ENCODE results near the gene KRTAP10-10. TPM values are rescaled to one million over a fixed set of nuclear protein-coding genes. Genes with fewer than 3 reads are reported as not detected.
A peak's percentile ranks its signal among the peaks of the same experiment; 100 is the strongest.
"Not testable (repeated sequence)": the region's sequence is repeated elsewhere in the genome, so short reads cannot be mapped to it uniquely, and the experiment has no call there.

Gene KRTAP10-10
- total RNA-seq, 2 donors from 2014 or later, result not detected

DNA sequence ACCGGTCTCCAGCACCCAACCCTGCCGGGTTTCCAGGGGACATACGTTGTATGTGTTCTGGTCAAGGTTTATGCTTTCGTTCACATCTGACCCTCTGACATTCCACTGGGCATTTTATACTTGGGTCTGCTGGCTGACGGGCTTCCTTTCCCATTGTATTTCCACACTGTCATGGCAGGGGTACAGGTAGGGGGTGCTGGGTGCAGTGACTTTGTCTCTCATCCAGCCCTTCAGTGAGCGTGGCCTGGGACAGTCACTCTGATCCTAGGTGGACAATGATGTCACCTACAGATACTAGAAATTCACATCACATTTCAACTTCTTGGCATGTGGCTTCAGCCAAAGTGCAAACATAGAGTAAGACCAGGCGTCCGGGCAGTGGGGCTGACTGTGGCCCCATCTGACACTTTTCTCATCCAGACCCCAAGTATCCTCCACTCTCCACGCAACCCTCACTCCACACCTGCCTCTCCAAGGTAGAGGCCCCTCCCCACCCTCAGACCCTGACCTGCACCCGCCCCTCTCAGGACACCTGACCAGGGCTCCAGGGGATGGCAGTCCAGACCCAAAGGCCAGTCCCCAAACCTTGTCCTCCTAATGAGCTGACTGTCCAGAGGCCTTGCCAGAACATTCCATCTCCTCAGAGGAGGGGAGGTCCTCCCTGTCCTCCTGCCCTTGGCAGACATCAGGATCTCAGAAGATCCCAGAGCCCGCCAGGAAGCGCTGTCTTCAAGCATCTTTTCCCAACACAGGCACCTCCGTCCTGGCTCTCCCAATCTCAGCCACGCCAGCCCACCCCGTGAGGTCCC lies 743 bp upstream of the KRTAP10-10 start:
- TF ChIP-seq, protein P1, sequence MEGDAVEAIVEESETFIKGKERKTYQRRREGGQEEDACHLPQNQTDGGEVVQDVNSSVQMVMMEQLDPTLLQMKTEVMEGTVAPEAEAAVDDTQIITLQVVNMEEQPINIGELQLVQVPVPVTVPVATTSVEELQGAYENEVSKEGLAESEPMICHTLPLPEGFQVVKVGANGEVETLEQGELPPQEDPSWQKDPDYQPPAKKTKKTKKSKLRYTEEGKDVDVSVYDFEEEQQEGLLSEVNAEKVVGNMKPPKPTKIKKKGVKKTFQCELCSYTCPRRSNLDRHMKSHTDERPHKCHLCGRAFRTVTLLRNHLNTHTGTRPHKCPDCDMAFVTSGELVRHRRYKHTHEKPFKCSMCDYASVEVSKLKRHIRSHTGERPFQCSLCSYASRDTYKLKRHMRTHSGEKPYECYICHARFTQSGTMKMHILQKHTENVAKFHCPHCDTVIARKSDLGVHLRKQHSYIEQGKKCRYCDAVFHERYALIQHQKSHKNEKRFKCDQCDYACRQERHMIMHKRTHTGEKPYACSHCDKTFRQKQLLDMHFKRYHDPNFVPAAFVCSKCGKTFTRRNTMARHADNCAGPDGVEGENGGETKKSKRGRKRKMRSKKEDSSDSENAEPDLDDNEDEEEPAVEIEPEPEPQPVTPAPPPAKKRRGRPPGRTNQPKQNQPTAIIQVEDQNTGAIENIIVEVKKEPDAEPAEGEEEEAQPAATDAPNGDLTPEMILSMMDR (conservative IDR thresholded peaks at IDR 0.05), result no peak

DNA sequence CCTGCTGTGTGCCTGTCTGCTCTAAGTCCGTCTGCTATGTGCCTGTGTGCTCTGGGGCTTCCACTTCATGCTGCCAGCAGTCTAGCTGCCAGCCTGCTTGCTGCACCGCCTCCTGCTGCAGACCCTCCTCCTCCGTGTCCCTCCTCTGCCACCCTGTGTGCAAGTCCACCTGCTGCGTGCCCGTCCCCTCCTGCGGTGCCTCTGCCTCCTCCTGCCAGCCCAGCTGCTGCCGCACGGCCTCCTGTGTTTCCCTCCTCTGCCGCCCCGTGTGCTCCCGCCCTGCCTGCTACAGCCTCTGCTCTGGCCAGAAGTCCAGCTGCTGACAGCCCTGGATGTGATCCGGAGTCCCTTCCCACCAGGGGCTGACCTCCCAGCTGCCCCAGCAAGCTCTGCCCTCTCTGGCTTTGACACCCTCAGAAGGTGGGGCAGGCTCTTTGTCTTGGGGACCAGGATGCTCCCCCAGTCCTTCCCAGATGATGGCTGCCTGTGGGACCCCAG lies 744 bp downstream of the KRTAP10-10 start:
- not testable (repeated sequence) for H3K4me1 Mint-ChIP-seq; DNase-seq; H3K9me3 ChIP-seq (ENCODE audit: control insufficient read depth, low read length); H3K4me3 ChIP-seq (ENCODE audit: low read length); H3K36me3 ChIP-seq (ENCODE audit: control insufficient read depth, insufficient read depth, low read length); H3K27me3 ChIP-seq (ENCODE audit: control insufficient read depth, insufficient read depth, low read length, poor library complexity, severe bottlenecking); H3K9ac ChIP-seq (ENCODE audit: extremely low read depth, low read length, poor library complexity, severe bottlenecking); H3K4me1 ChIP-seq (ENCODE audit: control insufficient read depth, insufficient read depth, low read length); H3K4me3 Mint-ChIP-seq; H3K36me3 Mint-ChIP-seq (ENCODE audit: low read depth); H3K27ac ChIP-seq (ENCODE audit: low read depth, low read length); H3K27me3 Mint-ChIP-seq (ENCODE audit: insufficient read depth)
- WGBS, 2 experiments (ENCODE audit: insufficient coverage in 1 of 2, insufficient read length in 1 of 2), result 80 to 86% methylated on average over 1 to 10 of the region's 12 CpGs
- Mint-ChIP-seq H3K9me3 (peaks cover 17% of the 10 kb centered on the region), H3K27ac (peak overlapping the region; percentile 15)

More for the DNA sequence above, 743 bp upstream of the KRTAP10-10 start:
- Mint-ChIP-seq H3K27me3 (ENCODE audit: insufficient read depth) (peaks cover 2% of the 10 kb centered on the region), H3K4me3 (no peak overlapping the region), H3K27ac (no peak overlapping the region), H3K36me3 (ENCODE audit: low read depth) (peaks cover 3% of the 10 kb centered on the region), H3K9me3 (peaks cover 21% of the 10 kb centered on the region), H3K4me1 (peaks cover 2% of the 10 kb centered on the region)
- Histone ChIP-seq H3K4me1 (ENCODE audit: control insufficient read depth, insufficient read depth, low read length) (no peaks in the 10 kb centered on the region), H3K27me3 (ENCODE audit: control insufficient read depth, insufficient read depth, low read length, poor library complexity, severe bottlenecking) (no peaks in the 10 kb centered on the region), H3K27ac (ENCODE audit: low read depth, low read length) (no peak overlapping the region), H3K9ac (ENCODE audit: extremely low read depth, low read length, poor library complexity, severe bottlenecking) (no peak overlapping the region), H3K9me3 (ENCODE audit: control insufficient read depth, low read length) (peaks cover 11% of the 10 kb centered on the region), H3K36me3 (ENCODE audit: control insufficient read depth, insufficient read depth, low read length) (no peaks in the 10 kb centered on the region), H3K4me3 (ENCODE audit: low read length) (no peak overlapping the region)
- 88 to 94% methylated on average over 9 to 15 of the region's 15 CpGs for WGBS, 2 experiments (ENCODE audit: insufficient coverage in 1 of 2, insufficient read length in 1 of 2)
- DNase-seq, result peak; percentile 5

DNA sequence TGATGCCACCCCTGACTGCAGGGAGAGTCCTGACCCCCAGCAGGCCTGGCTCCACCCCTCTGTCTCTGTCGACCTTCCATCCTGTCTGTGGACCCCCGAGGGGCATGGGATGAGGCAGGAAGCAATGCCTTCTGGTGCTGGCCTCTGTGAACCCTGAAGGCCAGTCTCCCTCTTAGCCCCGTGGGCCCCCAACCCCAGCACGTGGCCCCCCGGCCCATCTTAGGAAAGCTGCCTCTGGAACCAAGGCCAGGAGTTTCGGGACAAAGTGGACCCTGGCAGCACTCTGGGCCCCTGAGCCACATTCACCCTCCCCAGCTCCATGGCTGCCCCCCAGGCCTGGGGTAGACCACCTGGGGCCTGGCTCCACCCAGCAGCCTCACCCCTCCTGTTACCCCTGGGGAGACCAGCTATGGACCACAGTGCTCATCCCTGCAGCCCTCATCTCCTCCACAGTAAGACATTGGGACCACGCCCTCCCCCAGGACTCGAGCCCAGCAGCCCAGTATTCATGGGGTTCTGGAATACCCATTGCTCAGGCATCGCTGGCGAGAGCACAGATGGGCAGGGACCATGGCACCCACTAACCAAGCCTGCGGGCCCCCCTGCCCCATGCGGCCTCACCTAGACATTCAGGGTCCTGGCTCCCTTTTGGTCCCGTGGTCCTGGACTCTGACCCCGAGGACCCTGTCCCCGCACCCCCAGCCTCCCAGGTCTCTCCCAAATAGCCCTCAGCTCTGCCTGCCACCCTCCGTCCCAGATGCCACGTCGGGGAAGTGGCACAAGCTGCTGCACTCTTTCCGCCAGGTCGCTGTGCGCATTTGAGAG lies 1.6 kb downstream of the KRTAP10-10 start:
- not testable (repeated sequence) for H3K4me1 Mint-ChIP-seq; H3K4me3 Mint-ChIP-seq; H3K27me3 ChIP-seq (ENCODE audit: control insufficient read depth, insufficient read depth, low read length, poor library complexity, severe bottlenecking); H3K9ac ChIP-seq (ENCODE audit: extremely low read depth, low read length, poor library complexity, severe bottlenecking); H3K4me1 ChIP-seq (ENCODE audit: control insufficient read depth, insufficient read depth, low read length); H3K9me3 ChIP-seq (ENCODE audit: control insufficient read depth, low read length); H3K36me3 Mint-ChIP-seq (ENCODE audit: low read depth); H3K36me3 ChIP-seq (ENCODE audit: control insufficient read depth, insufficient read depth, low read length); H3K27ac Mint-ChIP-seq; H3K27me3 Mint-ChIP-seq (ENCODE audit: insufficient read depth); H3K4me3 ChIP-seq (ENCODE audit: low read length); H3K27ac ChIP-seq (ENCODE audit: low read depth, low read length)
- peak; percentile 22 for DNase-seq
- peaks cover 25% of the 10 kb centered on the region for H3K9me3 Mint-ChIP-seq
- 95% methylated on average over 11 to 16 of the region's 21 CpGs for WGBS, 2 experiments (ENCODE audit: insufficient coverage in 1 of 2, insufficient read length in 1 of 2)

DNA sequence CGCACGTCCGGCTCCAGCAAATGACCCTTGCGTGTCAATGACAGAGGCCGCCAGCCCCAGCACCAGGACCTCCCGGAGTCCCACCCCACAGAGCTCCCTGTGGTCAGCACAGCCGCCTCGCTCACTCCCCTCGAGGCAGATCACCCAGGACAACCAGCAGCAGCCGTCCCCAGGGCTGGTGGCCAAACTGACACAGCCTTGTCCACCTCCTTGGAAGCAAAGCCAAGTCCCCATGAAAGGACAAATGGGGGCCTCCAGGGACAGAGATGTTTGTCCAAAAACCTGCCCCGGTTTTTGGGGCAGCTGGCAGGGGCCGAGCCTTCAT lies 2.1 kb downstream of the KRTAP10-10 start:
- WGBS, 2 experiments (ENCODE audit: insufficient coverage in 1 of 2, insufficient read length in 1 of 2), result 94 to 95% methylated on average over 7 to 12 of the region's 12 CpGs
- Histone ChIP-seq H3K4me1 (ENCODE audit: control insufficient read depth, insufficient read depth, low read length) (no peaks in the 10 kb centered on the region), H3K27me3 (ENCODE audit: control insufficient read depth, insufficient read depth, low read length, poor library complexity, severe bottlenecking) (no peaks in the 10 kb centered on the region), H3K4me3 (ENCODE audit: low read length) (no peak overlapping the region), H3K9ac (ENCODE audit: extremely low read depth, low read length, poor library complexity, severe bottlenecking) (no peak overlapping the region), H3K9me3 (ENCODE audit: control insufficient read depth, low read length) (peaks cover 8% of the 10 kb centered on the region), H3K27ac (ENCODE audit: low read depth, low read length) (no peak overlapping the region), H3K36me3 (ENCODE audit: control insufficient read depth, insufficient read depth, low read length) (no peaks in the 10 kb centered on the region)
- H3K4me3 Mint-ChIP-seq, result no peak overlapping the region
- H3K27me3 Mint-ChIP-seq (ENCODE audit: insufficient read depth), result peaks cover 3% of the 10 kb centered on the region
- H3K9me3 Mint-ChIP-seq, result peaks cover 31% of the 10 kb centered on the region
- H3K36me3 Mint-ChIP-seq (ENCODE audit: low read depth), result no peaks in the 10 kb centered on the region
- H3K27ac Mint-ChIP-seq, result no peak overlapping the region
- no peak for DNase-seq
- TF ChIP-seq, protein P1 (conservative IDR thresholded peaks at IDR 0.05), result no peak
- peaks cover 2% of the 10 kb centered on the region for H3K4me1 Mint-ChIP-seq

Data from endodermal cell (in vitro differentiated cells).